GM12872 (cell line): Measurements from ENCODE around the gene ITIH3.
A peak's percentile ranks its signal among the peaks of the same experiment; 100 is the strongest.

Experiments used
- TF ChIP-seq, protein P1 (sequence below): IDR thresholded peaks from 3 replicates; pipeline ENCODE4 v1.5.1; 2011; ENCODE audit warnings: low read depth, mild to moderate bottlenecking, low read length, moderate library complexity; ENCODE audit not compliant: insufficient read depth

Gene ITIH3

DNA sequence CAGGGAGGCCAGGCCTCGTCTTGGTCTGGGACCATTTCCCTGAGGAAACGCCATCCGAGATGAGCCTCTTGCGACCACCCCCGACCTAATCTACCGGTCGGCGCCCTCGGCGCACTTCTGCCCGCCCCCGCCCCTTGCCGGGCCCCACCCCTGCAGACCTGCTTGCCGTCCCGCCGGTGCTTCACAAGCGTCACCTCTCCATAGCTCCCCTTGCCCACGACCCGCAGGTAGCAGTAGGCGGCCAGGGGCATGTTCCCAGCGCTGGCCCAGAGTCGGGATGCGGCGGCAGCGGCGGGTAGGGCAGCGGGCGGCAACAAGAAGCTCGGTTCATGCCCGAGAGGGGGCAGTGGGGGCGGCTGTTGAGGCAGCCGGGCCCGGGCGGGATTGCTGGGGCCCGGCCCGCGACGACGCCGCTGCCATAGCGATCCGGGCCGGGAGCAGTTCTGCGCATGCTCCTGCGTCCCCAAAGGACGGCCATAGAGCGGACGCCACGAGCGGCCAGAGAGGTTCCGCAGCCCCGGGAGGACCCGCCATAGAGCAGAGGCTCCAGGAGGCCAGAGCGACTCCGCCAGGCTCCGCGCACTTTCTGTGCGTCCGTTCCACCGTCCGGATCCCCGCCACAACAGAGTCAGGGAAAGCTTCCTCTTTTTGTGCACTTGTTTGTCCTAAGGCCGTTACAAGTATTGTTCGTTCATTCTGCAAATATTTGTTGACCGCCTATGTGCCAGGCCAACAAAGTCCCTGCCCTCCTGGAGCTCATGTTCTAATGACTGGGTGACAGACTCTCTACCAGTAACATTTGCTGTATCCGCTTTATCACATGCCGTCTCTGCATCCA is 23.9 kb upstream of the ITIH3 start, which contains the start of gene NEK4:
Gene NEK4 (minus strand): TSS at position 445 of the 838 bp plus-strand sequence. CDS start 194 bp downstream, at position 251.
- TF ChIP-seq, protein P1, sequence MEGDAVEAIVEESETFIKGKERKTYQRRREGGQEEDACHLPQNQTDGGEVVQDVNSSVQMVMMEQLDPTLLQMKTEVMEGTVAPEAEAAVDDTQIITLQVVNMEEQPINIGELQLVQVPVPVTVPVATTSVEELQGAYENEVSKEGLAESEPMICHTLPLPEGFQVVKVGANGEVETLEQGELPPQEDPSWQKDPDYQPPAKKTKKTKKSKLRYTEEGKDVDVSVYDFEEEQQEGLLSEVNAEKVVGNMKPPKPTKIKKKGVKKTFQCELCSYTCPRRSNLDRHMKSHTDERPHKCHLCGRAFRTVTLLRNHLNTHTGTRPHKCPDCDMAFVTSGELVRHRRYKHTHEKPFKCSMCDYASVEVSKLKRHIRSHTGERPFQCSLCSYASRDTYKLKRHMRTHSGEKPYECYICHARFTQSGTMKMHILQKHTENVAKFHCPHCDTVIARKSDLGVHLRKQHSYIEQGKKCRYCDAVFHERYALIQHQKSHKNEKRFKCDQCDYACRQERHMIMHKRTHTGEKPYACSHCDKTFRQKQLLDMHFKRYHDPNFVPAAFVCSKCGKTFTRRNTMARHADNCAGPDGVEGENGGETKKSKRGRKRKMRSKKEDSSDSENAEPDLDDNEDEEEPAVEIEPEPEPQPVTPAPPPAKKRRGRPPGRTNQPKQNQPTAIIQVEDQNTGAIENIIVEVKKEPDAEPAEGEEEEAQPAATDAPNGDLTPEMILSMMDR: 0 out of 3 replicates have a peak, but pooled peaks have one; percentile 12

DNA sequence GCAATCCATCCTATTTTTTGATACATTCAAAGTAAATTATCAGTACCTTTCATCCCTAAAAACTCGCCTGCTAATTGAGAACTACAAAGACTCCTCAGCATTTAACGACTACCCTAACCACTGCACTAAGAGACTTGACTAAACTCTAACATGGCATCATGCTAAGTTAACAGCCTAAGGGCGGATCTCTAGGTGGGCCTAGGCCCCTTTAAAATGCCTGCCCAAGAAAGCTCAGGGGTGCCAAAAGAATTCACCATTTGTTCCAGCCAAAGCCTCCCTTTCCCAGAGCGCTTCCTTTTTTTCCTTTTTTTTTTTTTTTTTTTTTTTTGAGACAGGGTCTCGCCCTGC is 23.3 kb upstream of the ITIH3 start:
- TF ChIP-seq, protein P1: no peak

DNA sequence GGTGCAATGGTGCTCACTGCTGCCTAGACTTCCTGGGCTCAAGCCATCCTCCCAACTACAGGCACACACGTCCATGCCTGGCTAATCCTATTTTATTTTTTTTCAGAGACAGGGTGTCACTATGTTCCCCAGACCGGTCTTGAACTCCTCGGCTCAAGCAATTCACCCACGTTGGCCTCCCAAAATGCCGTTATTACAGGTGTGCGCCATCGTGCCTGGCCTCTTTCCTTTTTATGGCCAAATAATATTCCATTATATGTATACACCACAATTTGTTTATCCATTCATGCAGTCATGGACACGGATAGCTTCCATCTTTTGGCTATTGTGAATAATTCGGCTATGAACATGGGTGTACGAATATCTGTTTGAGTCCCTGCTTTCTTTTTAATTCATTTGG is 22.9 kb upstream of the ITIH3 start:
- TF ChIP-seq, protein P1: no peak

DNA sequence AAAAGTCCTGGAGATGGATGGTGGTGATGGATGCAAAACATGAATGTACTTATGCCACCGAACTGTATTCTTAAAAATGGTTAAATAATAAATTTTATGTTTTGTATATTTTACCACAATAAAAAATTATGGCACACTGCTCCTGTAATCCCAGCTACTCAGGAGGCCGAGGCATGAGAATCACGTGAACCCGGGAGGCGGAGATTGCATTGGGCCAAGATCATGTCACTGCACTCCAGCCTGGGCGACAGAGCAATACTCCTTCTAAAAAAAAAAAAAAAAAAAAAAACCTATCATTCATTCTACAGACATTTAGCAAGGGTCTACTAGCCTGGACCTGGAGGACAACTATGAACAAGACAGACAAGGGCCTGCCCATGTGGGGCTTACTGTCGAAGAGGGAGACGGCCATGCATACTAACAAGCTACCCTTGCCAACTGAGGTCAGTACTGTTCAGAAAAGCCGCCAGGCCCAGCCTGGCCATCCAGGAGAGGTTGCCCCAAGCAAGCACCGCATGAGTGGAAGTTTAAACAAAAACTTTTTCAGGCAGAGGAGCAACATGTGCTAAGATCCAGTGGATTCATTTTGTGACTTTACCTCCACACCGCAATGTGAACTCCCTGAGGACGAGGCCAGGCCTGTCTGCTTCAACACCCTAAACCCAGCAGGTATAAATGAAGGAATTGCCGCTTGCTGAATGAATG is 21.1 kb upstream of the ITIH3 start:
- TF ChIP-seq, protein P1: no peak

DNA sequence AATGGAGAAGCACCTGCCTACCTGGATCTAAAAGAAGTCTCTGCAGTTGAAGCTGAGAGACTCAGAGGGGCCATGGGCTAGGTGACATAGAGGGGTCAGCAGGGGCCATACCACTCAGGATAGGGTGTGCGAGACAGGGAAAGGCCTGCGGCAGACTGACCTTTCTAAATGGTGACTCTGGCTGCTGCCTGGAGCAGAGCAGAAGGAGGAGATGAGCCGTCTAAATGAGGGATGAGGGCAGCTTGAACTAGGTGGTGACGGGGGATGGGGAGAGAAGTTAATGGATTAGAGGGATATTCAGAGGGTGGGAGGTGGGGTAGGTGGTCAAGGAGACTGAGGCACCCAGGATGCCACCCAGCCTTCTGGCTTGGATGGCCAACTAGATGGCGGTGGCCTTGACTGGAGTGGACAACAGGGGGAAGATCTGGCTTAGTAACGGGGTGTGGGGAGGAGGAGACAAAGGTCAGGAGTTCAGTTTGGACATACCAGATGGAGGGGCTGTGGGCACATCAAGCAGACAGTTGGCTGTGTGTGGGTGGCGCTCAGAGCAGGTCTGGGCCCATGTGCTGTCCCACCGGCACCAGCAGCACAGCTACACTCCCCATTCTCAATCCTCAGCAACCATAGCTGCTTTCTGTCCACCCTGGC is 20.4 kb upstream of the ITIH3 start:
- TF ChIP-seq, protein P1: no peak

DNA sequence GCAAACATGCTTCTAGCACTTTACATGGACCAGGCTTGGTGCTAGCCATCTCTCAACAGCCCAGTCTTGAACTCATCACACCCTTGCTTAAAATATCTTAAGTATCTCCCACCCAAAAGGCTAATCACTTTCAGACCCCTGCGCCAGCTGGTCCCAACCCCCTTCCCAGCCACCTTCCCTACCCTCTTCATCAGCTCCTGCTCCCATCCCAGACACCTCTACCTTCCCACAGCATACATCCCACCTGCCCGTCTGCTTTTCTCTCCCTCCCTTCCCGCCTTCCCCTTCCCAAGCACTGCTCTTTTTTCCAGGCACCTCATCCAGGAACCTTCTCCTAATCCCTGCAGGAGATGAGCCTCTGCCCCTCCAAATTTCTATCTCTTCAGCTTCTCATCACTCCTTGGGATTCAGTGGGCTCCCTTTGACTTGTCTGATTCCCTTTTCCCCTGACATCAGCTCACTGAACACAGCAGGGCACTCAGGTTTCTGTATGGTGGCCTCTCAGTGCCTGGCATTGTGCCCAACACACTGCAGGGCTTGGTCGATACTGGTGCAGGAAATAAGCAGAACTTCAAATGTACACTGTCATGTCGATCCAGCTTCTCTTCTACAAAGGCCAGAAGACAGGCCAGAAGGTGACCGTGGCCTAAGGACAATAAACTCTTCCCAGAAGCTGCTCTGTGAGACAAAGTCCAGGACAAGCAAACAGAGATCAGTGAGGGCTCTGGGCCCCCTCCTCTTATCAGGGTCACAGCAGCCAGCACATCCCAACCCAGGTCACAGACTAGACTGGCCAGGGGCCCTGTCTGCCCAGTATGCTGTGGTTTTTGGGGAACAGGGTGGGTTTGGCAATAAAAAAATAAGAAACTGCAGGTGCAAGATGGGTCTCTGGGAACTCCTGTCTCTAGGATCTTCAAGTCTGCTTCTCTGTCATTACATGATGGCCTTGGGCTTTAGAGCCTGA is 19.4 kb upstream of the ITIH3 start:
- TF ChIP-seq, protein P1: no peak
